Skeletal muscle cell (primary cell): ENCODE measurements around the gene MPZL3.

Experiments used
- DNase-seq: peaks from one replicate; pipeline ENCODE4 v3.0.0-alpha.2; 2010; ENCODE audit warnings: low read depth
- H3K4me3 ChIP-seq: 2 replicates; pipeline ENCODE4 v1.5.1; 2011; ENCODE audit warnings: low read depth, mild to moderate bottlenecking, control low read depth, low read length, moderate library complexity

The MPZL3 gene

DNA sequence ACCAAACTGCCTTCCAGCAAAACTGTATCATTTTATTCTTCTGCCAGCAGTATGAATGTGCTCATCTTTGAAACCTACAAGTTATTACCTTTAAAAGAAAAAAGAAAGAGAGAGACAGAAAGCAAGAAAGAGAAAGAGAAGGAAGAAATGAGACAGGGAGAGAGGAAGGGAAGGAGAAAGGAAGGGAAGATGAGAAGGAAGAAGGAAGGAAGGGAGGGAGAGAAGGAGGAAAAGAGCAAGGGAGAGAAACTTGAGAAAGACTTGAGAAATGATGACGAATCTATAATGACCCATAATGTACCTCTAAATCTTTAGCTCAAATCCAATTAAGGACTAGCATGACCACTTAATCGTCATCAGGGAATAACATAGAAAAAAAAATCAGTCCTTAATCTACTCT lies 16.0 kb downstream of the MPZL3 start:
- no peak overlapping the region for H3K4me3 ChIP-seq
- DNase-seq, result no peak

DNA sequence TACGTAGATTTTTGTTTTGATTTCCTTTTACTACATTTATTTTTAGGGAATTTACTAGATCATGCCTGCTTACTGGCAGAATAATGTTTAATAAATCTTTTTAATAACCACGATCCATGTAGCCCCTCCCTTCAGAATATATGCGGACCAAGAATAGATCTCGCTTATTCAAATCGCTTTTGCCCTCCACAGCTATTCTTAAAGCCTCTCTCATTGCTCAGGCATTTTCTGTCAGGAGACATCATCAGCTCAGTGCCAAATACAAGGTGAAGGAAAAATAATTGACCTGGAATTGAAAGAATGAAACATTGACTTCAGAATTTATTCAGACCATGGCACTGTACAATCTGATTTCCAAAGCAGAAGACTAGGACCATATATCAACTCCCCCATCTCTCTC lies 17.3 kb downstream of the MPZL3 start:
- no peak overlapping the region for H3K4me3 ChIP-seq
- no peak for DNase-seq

DNA sequence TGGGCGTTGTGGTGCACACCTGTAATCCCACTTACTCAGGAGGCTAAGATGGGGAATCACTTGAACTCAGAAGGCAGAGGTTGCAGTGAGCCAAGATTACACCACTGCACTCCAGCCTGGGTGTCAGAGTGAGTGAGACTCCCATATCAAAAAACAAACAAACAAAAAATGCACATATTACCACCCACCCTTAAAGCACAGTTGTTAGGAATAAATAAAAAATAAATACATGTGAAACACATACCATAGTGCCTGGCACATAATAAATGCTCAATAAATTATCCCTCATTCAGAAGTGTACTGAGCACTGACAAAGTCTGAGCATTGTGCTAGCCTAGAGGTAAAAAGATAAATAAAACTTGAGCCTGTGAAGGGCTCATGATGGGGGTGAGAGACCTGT lies 18.3 kb downstream of the MPZL3 start:
- no peak overlapping the region for H3K4me3 ChIP-seq
- DNase-seq, result no peak

DNA sequence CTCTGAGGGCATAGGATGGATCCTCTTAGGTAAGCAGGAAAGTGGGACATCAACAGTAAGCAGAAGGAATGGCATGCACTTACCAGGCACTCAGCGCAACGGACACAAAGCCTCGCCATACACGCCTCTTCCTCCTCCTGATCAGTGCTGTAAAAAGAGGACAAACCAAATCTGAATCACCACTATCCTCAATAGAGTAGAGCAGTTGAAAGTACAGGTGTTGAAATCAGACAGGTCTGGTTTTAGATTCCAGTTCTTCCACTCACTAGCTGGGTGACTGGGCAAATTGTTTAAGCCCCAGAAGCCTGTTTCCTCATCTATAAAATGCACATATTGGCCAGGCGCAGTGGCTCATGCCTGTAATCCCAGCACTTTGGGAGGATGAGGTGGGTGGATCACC lies 18.8 kb downstream of the MPZL3 start:
- DNase-seq, result no peak
- no peak overlapping the region for H3K4me3 ChIP-seq

DNA sequence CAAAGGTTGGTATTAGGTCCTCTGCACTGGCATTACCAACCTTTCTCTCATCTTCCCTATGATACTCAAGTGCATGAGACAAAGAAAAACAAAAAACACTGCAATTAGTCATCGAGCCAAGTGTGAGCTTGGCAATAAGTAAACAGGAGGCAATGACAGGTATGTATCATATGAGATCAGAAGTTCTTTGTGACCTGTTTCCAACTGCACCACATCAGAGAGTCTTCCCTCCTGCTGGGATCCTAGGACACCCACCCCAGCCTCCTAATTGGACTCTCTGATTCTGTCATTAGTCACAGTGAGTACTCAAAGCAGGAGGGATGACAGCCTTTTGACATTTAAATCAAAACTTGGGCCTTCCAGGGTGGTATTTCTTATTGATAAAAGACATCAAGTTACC lies 19.5 kb downstream of the MPZL3 start:
- no peak overlapping the region for H3K4me3 ChIP-seq
- no peak for DNase-seq

DNA sequence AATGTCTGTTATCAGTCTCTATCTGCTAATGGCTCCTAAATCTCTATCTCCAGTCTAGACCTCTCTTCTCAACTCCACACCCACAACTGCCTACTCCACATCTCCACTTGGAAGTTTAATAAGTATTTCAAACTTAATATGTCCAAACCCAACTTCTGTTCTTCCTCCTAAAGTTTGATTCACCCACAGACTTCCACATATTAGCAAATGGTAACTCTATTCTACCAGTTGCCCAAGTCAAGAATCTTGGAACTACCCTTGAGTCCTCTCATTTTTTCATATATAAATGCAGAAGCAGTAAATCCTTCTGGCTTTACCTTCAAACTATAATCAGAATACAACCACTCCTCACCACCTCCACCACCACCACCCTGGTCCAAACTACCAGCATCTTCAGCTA lies 20.7 kb downstream of the MPZL3 start:
- H3K4me3 ChIP-seq, result no peak overlapping the region
- DNase-seq, result no peak

DNA sequence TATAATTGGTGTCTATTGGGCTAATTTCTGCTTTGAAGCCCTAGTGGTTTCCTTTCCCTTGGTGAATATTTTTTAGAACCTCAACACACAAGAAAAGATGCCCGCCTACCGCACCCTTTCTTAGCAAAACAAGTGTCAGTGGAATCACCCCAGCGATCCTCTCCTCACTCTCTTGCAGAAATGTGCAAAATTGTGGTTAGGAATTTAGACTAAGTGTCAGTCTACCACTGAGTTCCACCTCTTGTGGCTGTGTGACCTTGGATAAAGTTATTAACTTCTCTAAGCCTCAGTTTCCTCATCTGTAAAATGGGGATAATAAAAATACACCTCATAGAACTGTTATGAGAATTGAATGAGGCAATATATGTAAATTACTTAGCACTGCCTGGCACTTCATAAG lies 22.1 kb downstream of the MPZL3 start:
- H3K4me3 ChIP-seq, result no peak overlapping the region

DNA sequence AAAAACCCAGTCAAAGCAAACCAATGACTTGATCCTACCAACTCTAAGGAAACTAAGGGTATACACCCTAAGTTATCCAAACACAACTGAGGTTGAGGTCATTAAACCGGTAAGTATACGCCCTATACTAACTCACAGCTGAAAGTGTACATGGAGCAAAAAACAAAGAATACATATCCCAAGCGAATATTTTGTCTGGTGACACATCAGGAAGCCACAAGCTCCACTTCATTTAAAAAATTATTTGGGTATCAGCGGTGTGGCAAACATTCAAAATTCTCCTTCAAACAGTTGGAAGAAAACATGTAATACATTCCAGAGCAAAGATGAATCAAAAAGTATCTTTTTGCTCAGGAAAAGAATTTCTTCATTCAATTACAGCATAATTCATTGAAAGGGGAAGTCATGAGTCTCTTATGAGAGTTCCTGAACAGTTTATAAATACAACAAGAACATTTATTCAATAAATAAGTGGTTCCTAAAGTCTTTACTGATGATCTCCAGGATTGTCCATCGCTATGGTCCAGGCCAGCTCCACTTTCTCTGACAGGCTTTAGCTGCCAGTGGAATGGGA lies 22.8 kb downstream of the MPZL3 start:
- no peak overlapping the region for H3K4me3 ChIP-seq

More for the DNA sequence above, 22.1 kb downstream of the MPZL3 start:
- DNase-seq, result no peak

DNA sequence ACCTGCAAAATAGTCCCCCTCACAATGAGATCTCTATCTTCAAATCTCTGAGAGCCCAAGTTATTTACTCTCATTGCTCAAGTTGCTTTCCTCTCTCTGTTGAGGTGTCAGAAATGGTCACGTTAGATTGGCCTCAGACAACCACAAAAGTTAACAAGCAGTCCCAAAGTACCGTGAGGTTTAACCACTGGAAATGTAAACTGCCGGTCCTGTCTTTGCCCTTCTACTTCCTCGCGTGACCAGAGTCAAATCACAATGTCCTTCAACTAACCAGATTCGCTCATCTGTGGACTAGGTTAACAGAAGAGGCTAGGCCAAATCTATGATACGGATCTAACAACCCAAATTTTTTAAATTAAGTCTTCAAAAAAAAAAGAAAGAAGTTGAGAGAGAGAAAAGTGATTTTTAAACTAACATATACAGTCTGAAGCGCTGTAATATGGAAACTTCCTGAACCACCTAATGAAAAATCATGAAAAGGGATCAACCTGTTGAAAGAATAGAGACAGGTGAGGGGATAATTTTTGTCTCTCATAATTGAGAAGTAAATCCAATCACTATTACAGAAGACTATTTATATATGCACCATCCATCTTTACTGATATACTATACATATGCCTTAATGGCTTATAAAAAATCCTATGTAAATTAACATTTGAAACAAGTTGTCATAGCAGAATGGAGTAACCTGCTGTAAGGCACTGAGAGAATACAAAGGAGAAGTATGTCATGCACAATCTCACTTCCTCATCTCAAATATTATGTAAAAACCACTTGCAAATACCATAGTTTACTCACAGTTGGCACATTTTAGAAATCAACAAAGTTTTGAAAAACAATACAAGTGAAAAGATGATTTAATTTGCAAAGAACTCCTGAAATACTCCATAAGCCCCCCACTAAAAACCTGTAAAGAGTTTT lies 24.0 kb downstream of the MPZL3 start:
- DNase-seq, result no peak
- no peak overlapping the region for H3K4me3 ChIP-seq

More for the DNA sequence above, 22.8 kb downstream of the MPZL3 start:
- no peak for DNase-seq

DNA sequence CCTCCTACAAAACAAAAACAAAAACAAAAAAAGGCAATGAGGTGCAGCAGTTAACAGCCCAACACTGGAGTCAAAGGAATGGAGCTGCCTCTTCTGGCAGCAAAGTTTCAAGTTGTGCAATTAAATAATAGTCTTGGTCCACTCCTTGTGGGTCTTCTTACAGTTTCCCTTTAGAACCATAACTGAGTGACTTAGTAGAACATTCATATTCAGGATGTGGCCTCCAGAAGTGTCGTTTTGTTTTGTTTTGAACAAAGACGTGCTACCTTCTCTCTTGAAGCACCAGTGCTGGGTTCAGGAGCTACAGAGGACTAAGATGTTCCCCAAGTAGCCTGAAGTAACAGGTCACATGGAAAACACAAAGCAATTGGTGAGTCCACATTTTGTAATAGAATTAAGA lies 25.4 kb downstream of the MPZL3 start:
- no peak for DNase-seq
- no peak overlapping the region for H3K4me3 ChIP-seq

DNA sequence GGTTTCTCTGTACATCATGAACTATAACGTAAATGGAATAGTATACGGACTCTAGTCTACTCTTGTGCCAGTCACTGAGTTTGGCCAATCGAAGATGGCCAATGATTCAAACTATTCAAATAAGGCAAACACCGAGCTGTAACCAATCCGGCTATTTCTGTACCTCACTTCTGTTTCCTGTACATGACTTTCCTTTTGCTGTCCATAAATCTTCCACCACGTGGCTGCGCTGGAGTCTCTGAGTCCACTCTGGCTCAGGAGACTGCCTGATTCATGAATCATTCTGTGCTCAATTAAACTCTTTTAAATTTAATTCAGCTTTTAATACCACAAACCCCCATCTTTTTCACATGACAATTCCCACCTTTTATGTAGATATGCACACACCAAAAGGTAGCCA lies 25.9 kb downstream of the MPZL3 start:
- H3K4me3 ChIP-seq, result no peak overlapping the region
- no peak for DNase-seq

DNA sequence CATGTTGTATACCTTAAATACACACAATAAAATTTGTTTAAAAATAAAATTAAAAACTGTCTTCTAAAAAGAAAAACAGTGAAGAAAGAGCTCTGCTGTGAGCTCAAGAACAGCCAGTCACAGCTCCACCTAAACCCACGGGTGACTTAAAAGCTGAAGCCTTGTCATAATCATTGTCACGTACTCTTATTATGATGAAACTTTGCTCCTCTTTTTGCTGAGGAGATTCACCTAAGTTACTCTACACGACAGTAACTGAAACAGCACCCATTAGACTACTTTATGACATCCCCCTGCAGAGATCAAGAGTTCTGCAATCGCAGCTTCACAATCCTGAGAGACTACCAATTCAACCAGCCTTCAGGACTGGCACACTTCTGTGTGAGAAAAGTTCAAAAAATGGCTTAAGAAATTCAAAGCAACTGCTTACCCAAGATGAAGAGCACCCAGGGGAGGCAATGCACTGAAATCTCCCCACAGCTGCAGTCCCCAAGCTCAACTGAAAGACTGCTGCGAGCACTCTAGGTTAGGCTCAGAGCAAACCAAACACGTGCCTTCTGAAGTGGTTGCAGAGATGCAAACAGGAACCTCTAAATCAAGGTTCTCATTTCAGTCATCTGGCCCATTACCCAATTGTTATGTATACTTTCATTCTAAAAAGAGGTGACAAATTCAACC lies 27.5 kb downstream of the MPZL3 start, which contains the start of gene JAML:
Gene JAML (minus strand): TSS at position 501 of the 678 bp plus-strand sequence. CDS start 10,145 bp downstream, outside the sequence.
- no peak for DNase-seq
- H3K4me3 ChIP-seq, result no peak within 1 kb of the TSS

DNA sequence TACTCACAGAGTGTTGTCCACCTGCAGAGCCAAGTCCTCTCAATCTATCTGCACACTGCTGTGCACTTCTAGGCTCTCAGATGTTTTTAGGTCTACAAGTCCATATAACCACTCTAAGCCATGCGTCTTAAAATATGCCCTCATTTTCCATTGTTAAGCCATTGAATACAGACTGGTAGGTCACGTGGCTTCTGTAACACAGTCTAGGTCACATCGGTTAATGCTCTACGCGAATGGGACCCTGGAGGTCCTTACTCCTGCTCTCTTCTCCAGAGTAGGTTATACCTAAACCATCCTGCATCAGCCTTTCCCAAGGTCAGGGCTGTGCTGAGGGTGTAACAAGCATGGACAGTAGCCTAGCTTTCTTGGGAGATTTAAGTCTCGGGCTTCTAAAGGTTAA lies 28.2 kb downstream of the MPZL3 start:
- DNase-seq, result no peak
- no peak overlapping the region for H3K4me3 ChIP-seq

DNA sequence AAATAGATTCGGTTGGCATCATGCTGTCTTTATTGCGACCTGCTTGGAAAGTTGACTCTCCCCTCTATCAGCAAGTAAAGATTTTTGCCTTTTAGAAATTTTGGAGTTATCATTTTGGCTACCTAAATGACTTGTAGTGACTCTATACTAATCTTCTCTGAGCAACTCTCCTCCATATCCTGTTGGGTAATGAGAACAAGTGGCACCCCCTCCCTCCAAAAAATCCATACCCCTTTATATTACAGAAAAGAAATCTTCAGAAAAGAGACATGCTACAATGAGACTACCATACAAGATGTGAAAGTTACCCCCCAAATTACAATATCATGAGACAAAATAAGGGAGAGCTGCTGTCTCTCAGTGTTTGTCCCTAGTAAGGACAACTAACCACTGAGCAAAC lies 28.6 kb downstream of the MPZL3 start:
- no peak for DNase-seq
- H3K4me3 ChIP-seq, result no peak overlapping the region

DNA sequence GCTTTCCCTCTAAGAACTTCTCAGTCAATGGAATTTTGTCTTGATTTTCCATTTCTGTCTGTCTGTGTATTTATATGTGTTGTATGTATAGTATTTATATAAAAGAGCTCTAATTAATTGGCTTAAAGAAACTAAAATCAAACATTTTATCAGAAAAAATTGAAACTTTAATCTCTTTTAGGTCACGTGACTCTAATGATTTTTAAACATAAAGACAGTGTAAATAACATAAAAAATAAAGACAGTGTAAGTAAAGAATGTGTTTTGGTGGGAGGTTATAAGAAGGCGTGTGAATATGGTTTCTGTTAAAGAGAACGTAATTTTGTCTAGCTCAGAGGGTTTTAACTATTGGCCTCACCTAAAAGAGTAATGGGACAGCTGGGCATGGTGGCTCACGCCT lies 29.7 kb downstream of the MPZL3 start:
- no peak overlapping the region for H3K4me3 ChIP-seq
- no peak for DNase-seq

DNA sequence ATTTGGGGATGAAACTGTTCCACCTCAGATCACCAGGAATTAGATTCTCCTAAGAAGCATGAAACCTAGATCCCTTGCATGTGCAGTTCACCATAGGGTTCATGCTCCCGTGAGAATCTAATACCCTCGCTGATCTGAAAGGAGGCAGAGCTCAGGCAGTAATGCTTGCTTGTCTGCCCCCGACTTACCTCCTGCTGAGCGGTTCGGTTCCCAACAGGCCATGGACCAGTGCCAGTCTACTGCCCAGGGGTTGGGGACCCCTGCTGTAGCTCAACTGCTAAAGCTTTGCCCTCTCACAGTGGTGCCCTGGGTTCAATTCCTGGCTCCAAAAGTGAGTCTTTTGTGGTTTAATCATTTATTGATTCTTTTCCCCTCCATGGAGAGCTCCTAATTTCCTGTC lies 30.7 kb downstream of the MPZL3 start:
- DNase-seq, result no peak
- H3K4me3 ChIP-seq, result no peak overlapping the region

DNA sequence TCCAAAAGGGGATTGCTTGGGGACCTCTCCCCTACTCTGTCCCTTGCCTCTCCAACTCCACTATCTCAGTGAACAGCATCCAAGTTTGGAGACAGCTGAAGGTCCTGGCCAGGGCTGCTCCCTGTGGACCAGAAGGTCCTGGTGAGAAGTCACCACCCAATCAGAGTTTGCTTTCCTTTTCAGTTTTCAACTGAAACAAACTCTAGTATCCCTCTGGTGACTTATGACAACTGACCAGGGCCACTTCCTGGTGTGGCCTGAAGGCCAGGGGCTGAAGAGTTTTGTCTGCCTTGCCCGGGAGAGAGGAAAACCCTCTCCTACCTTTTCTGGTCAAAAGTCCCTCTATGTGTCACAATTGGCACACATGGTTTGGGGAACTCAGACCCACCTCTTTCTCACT lies 32.4 kb downstream of the MPZL3 start:
- H3K4me3 ChIP-seq, result no peak overlapping the region
- DNase-seq, result no peak

DNA sequence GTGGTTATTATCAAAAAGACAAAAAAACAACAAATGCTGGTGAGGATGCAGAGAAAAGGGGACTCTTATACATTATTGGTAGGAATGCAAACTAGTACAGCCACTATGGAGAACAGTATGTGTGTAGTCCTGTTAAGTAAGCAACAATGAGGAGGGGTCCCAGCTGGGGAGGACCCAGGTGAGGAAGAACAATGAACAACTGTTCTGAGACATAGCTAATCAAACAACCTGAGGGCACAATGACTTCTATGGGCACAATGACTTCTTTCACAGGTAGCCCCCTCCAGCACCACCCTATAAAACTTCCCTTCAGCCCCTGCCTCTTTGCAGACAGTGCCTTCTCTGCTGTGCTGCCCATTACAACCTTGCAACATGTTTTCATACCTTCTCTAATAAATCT lies 32.9 kb downstream of the MPZL3 start:
- H3K4me3 ChIP-seq, result no peak overlapping the region
- no peak for DNase-seq

DNA sequence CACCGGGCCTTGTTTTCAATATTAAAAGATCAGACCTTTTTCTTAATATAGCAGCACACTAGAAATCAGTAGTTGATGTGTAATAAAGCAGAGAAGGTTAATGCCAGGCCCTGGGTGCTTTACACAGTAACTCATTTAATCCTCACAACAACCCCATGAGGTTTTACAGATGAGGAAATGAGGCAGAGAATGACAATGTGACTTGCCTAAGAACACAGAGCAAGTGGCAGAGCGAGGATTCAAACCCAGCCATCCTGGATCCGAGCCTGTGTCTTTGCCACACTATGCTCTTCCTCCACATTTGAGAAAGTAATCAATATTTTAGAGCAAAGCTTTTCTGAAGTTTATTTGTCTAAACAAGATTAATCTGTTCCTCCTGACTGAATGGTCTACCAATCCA lies 34.6 kb downstream of the MPZL3 start:
- no peak overlapping the region for H3K4me3 ChIP-seq
- no peak for DNase-seq

DNA sequence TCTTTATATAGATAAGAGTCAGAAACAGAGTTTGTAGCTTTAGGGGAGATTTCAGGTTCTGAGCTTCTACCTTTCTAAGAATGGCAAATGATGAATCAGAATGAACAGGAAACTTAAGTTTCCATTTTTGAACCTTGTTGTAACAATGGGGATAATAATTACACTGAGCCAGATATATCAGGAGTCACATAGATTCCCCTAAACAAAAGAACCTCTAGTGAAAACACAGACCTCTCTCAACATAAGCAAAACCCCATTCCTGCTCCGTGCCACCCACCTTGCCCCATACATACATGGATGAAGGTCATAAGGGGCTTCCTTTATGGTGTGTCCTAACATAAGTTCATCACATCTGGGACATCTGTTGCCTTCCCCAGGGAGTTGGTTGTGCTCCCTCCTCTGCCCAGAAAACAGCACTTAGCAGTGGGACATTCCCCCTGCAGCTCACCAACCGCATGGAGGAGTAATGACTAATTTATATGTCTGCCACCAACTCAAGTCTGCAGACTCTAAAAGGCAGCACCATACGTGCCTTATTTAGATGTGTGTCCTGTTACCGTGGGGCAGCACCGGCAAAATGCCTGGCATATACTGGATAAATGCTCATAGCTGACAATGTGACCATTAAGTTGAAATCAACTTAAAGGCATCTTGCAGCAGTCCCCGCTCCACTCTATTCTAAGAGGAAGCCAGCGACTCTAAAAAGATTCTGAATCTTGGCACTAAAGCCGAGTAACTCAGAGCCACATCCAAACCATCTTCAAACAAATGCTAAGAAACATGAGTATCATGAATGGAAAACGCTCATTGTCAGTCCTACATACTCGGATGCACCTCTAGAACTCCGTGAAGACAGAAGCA lies 35.3 kb downstream of the MPZL3 start:
- DNase-seq, result no peak
- H3K4me3 ChIP-seq, result no peak overlapping the region
